ENCODE data around the gene MANBA.

MANBA gene

GRCh38 chr4:102589743-102590142, 171.0 kb downstream of the MANBA start:
- TF ChIP-seq SPI1 (IDR thresholded peaks at IDR 0.05; ENCODE audit: low read depth, low read length): no peak
- no peak for TF ChIP-seq TAF1 (IDR thresholded peaks at IDR 0.05; ENCODE audit: low read depth, low read length)
- no peak for TF ChIP-seq POU2F2 (IDR thresholded peaks at IDR 0.05; ENCODE audit: low read depth, low read length)
- TF ChIP-seq PAX5 (IDR thresholded peaks at IDR 0.05; ENCODE audit: insufficient read depth, low read length, severe bottlenecking): no peak
- TF ChIP-seq POLR2A (IDR thresholded peaks at IDR 0.05; ENCODE audit: low read depth, low read length): no peak; the same call in 1 of the 2 replicates
- TF ChIP-seq POLR2AphosphoS5 (IDR thresholded peaks at IDR 0.05; ENCODE audit: low read depth, low read length): no peak
- DNase-seq (ENCODE audit: insufficient read length, low spot score) (no peak), FAIRE-seq (no peak)

- TF ChIP-seq SPI1 (IDR thresholded peaks at IDR 0.05; ENCODE audit: low read depth, low read length) (peak; percentile 70), POLR2AphosphoS5 (IDR thresholded peaks at IDR 0.05; ENCODE audit: low read depth, low read length) (no peak), PAX5 (IDR thresholded peaks at IDR 0.05; ENCODE audit: insufficient read depth, low read length, severe bottlenecking) (no peak)
- FAIRE-seq: peak; percentile 38
- no peak for DNase-seq (ENCODE audit: insufficient read length, low spot score)
Measured at GRCh38 chr4:102586644-102587021, 174.1 kb downstream of the MANBA start.

- TF ChIP-seq PAX5 (IDR thresholded peaks at IDR 0.05; ENCODE audit: insufficient read depth, low read length, severe bottlenecking): no peak
- no peak for TF ChIP-seq POLR2AphosphoS5 (IDR thresholded peaks at IDR 0.05; ENCODE audit: low read depth, low read length)
- no peak for TF ChIP-seq POU2F2 (IDR thresholded peaks at IDR 0.05; ENCODE audit: low read depth, low read length)
- TF ChIP-seq TAF1 (IDR thresholded peaks at IDR 0.05; ENCODE audit: low read depth, low read length): no peak
- TF ChIP-seq POLR2A (IDR thresholded peaks at IDR 0.05; ENCODE audit: low read depth, low read length): no peak
- no peak; the same call in 1 of the 2 replicates for TF ChIP-seq SPI1 (IDR thresholded peaks at IDR 0.05; ENCODE audit: low read depth, low read length)
- FAIRE-seq (peak; percentile 63), DNase-seq (ENCODE audit: insufficient read length, low spot score) (no peak)
Measured at GRCh38 chr4:102586002-102586643, 174.6 kb downstream of the MANBA start.

GRCh38 chr4:102585329-102585728, 175.4 kb downstream of the MANBA start:
- no peak for DNase-seq (ENCODE audit: insufficient read length, low spot score)
- TF ChIP-seq POLR2AphosphoS5 (IDR thresholded peaks at IDR 0.05; ENCODE audit: low read depth, low read length) (no peak), PAX5 (IDR thresholded peaks at IDR 0.05; ENCODE audit: insufficient read depth, low read length, severe bottlenecking) (no peak), SPI1 (IDR thresholded peaks at IDR 0.05; ENCODE audit: low read depth, low read length) (no peak), POU2F2 (IDR thresholded peaks at IDR 0.05; ENCODE audit: low read depth, low read length) (no peak), POLR2A (IDR thresholded peaks at IDR 0.05; ENCODE audit: low read depth, low read length) (no peak), TAF1 (IDR thresholded peaks at IDR 0.05; ENCODE audit: low read depth, low read length) (no peak)
- peak; percentile 66 for FAIRE-seq

- DNase-seq (ENCODE audit: insufficient read length, low spot score) (no peak), FAIRE-seq (no peak)
- TF ChIP-seq POLR2AphosphoS5 (IDR thresholded peaks at IDR 0.05; ENCODE audit: low read depth, low read length) (no peak), PAX5 (IDR thresholded peaks at IDR 0.05; ENCODE audit: insufficient read depth, low read length, severe bottlenecking) (no peak), POU2F2 (IDR thresholded peaks at IDR 0.05; ENCODE audit: low read depth, low read length) (no peak), TAF1 (IDR thresholded peaks at IDR 0.05; ENCODE audit: low read depth, low read length) (no peak), POLR2A (IDR thresholded peaks at IDR 0.05; ENCODE audit: low read depth, low read length) (no peak), SPI1 (IDR thresholded peaks at IDR 0.05; ENCODE audit: low read depth, low read length) (no peak)
Measured at GRCh38 chr4:102584091-102584490, 176.7 kb downstream of the MANBA start.
